ENCODE results near the gene ARHGAP42. TPM values are rescaled to one million over a fixed set of nuclear protein-coding genes. Genes with fewer than 3 reads are reported as not detected.

ARHGAP42 gene
- total and polyA plus RNA-seq, 10 of the 15 experiments (the other 5 are each of a cell fraction or from before 2014, with no cell fraction given), result 1.8 to 6.3 (median 3.2) TPM

DNA sequence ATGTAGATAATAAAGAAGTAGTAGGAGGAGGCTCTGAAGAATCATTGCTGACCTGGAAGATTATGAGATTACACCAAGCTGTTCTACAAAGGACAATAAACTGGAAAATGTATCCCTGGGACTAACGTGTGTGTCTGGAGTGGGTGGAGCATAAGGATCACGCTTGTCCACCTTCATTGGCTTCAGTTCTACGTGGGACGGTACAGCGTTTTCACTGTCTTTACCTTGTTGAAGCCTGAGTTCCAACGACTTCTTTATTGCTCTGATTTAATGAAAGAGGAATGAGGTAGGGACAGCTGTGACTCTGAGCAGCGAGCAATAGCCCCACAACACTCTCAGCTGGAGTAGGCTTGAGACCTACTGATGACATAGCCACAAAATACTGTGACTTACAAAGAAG, 87.0 kb downstream of the ARHGAP42 start (continued):
- TF ChIP-seq CHD4 (IDR thresholded peaks at IDR 0.05) (no peak), CBFB (IDR thresholded peaks at IDR 0.05; ENCODE audit: low read depth) (no peak), JUND (IDR thresholded peaks at IDR 0.05; ENCODE audit: low read depth, low read length) (no peak), ZNF207 (IDR thresholded peaks at IDR 0.05; ENCODE audit: borderline replicate concordance) (no peak), KLF5 (IDR thresholded peaks at IDR 0.05; ENCODE audit: partially characterized antibody) (no peak), IRF4 (IDR thresholded peaks at IDR 0.05; ENCODE audit: low read depth, low read length) (no peak), CHD1 (IDR thresholded peaks at IDR 0.05; ENCODE audit: low read depth, low read length) (no peak)
- TF ChIP-seq, protein P1, sequence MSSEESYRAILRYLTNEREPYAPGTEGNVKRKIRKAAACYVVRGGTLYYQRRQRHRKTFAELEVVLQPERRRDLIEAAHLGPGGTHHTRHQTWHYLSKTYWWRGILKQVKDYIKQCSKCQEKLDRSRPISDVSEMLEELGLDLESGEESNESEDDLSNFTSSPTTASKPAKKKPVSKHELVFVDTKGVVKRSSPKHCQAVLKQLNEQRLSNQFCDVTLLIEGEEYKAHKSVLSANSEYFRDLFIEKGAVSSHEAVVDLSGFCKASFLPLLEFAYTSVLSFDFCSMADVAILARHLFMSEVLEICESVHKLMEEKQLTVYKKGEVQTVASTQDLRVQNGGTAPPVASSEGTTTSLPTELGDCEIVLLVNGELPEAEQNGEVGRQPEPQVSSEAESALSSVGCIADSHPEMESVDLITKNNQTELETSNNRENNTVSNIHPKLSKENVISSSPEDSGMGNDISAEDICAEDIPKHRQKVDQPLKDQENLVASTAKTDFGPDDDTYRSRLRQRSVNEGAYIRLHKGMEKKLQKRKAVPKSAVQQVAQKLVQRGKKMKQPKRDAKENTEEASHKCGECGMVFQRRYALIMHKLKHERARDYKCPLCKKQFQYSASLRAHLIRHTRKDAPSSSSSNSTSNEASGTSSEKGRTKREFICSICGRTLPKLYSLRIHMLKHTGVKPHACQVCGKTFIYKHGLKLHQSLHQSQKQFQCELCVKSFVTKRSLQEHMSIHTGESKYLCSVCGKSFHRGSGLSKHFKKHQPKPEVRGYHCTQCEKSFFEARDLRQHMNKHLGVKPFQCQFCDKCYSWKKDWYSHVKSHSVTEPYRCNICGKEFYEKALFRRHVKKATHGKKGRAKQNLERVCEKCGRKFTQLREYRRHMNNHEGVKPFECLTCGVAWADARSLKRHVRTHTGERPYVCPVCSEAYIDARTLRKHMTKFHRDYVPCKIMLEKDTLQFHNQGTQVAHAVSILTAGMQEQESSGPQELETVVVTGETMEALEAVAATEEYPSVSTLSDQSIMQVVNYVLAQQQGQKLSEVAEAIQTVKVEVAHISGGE (CRISPR knock-in tag; IDR thresholded peaks at IDR 0.05), result no peak
- TF ChIP-seq, protein P2, sequence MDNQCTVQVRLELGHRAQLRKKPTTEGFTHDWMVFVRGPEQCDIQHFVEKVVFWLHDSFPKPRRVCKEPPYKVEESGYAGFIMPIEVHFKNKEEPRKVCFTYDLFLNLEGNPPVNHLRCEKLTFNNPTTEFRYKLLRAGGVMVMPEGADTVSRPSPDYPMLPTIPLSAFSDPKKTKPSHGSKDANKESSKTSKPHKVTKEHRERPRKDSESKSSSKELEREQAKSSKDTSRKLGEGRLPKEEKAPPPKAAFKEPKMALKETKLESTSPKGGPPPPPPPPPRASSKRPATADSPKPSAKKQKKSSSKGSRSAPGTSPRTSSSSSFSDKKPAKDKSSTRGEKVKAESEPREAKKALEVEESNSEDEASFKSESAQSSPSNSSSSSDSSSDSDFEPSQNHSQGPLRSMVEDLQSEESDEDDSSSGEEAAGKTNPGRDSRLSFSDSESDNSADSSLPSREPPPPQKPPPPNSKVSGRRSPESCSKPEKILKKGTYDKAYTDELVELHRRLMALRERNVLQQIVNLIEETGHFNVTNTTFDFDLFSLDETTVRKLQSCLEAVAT (IDR thresholded peaks at IDR 0.05), result no peak

DNA sequence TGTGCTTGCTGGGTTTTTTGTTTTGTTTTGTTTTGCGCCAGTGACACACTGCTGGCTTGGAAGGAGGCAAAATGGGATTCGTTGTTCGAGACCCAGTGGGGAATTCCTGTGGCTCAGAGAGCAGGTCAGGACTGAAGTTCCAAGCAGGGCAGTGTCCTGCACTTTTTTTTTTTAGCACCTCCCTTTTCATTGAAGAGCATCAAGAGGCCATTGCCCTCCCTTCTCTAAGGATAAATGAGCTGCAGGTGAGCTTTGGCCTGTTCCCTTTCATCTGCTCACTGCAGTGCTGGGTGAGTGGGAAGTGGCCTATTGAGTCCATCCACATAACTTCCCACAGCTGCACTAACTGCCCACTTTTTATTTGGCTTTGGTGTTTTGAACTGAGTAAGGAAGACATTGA, 87.8 kb downstream of the ARHGAP42 start:
- no peak for ATAC-seq
- BruUV-seq (replicated peaks), result no TSS peak
- H3K27ac ChIP-seq (ENCODE audit: control insufficient read depth, insufficient read depth), result no peak overlapping the region
- H3K9ac ChIP-seq (ENCODE audit: control insufficient read depth, insufficient read depth, low read length), result no peak overlapping the region
- no peaks in the 10 kb centered on the region for H3K9me3 ChIP-seq (replicated peaks; ENCODE audit: control insufficient read depth, insufficient read depth, low read length)
- POLR2A ChIA-PET, result no interaction called here
- 95% methylated on average over 3 of the region's 3 CpGs for WGBS (ENCODE audit: insufficient coverage, insufficient replicate concordance, low lambda C conversion rate, missing lambda C conversion rate)
- H3K36me3 ChIP-seq (ENCODE audit: control insufficient read depth in 2 of 2, insufficient read depth in 2 of 2, low read length in 1 of 2), result no peaks in the 10 kb centered on the region
- H4K20me1 ChIP-seq (ENCODE audit: control insufficient read depth, insufficient read depth), result no peaks in the 10 kb centered on the region
- intact Hi-C loops (cut with micrococcal nuclease; ENCODE audit: unreplicated experiment), result no loop called here
- no peaks in the 10 kb centered on the region for H3K4me1 ChIP-seq (ENCODE audit: control insufficient read depth, insufficient read depth, low read length)
- no peaks in the 10 kb centered on the region for H3K79me2 ChIP-seq (ENCODE audit: control insufficient read depth, insufficient read depth, low read length)
- RAD21 ChIA-PET (ENCODE audit: unreplicated experiment), result no interaction called here
- SMC1A ChIA-PET (ENCODE audit: uncharacterized antibody, unreplicated experiment), result interaction anchor here (0.6 kb wide), 1 partner anchor 28 kb away, joined by 3 read pairs; no protein-coding TSS in a partner anchor
- in situ Hi-C loops (cut with MboI), result no loop called here
- H3K27me3 ChIP-seq (replicated peaks in 1 of 2; ENCODE audit: control insufficient read depth in 2 of 2, insufficient read depth in 2 of 2, low read length in 1 of 2), result no peaks in the 10 kb centered on the region
- no peak for FAIRE-seq
- H3K4me3 ChIP-seq, result no peak overlapping the region
- DNase-seq (ENCODE audit: low read depth, low spot score), result no peak
- no peak overlapping the region for H2AFZ ChIP-seq (ENCODE audit: control insufficient read depth, low read depth, low read length)
- CTCF ChIA-PET, result interaction anchor here (0.6 kb wide), 1 partner anchor 45 kb away, joined by 3 read pairs; no protein-coding TSS in a partner anchor
- no peak overlapping the region for H3K4me2 ChIP-seq (ENCODE audit: control insufficient read depth, insufficient read depth)
- no peak for TF ChIP-seq JUND (IDR thresholded peaks at IDR 0.05; ENCODE audit: low read depth, low read length)
- TF ChIP-seq ATF7 (IDR thresholded peaks at IDR 0.05; ENCODE audit: low read depth), result no peak
- TF ChIP-seq BACH1 (IDR thresholded peaks at IDR 0.05; ENCODE audit: borderline replicate concordance), result no peak
- TF ChIP-seq BRCA1 (IDR thresholded peaks at IDR 0.05; ENCODE audit: low read depth, low read length), result no peak
- TF ChIP-seq, protein P3, sequence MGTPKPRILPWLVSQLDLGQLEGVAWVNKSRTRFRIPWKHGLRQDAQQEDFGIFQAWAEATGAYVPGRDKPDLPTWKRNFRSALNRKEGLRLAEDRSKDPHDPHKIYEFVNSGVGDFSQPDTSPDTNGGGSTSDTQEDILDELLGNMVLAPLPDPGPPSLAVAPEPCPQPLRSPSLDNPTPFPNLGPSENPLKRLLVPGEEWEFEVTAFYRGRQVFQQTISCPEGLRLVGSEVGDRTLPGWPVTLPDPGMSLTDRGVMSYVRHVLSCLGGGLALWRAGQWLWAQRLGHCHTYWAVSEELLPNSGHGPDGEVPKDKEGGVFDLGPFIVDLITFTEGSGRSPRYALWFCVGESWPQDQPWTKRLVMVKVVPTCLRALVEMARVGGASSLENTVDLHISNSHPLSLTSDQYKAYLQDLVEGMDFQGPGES (IDR thresholded peaks at IDR 0.05), result no peak
- TF ChIP-seq TARDBP (IDR thresholded peaks at IDR 0.05; ENCODE audit: borderline replicate concordance), result no peak
- TF ChIP-seq PML (IDR thresholded peaks at IDR 0.05; ENCODE audit: low read length), result no peak
- TF ChIP-seq RBBP5 (conservative IDR thresholded peaks at IDR 0.05), result no peak
- TF ChIP-seq MXI1 (IDR thresholded peaks at IDR 0.05; ENCODE audit: low read depth, low read length), result no peak
- no peak for TF ChIP-seq SP1 (IDR thresholded peaks at IDR 0.05; ENCODE audit: low read depth, low read length)
- TF ChIP-seq, protein P4, sequence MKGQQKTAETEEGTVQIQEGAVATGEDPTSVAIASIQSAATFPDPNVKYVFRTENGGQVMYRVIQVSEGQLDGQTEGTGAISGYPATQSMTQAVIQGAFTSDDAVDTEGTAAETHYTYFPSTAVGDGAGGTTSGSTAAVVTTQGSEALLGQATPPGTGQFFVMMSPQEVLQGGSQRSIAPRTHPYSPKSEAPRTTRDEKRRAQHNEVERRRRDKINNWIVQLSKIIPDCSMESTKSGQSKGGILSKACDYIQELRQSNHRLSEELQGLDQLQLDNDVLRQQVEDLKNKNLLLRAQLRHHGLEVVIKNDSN (IDR thresholded peaks at IDR 0.05; ENCODE audit: borderline replicate concordance, extremely low read length, insufficient read depth, low read depth, low read length), result no peak

Measured in GM12878 (cell line).